Measurements from ENCODE around the gene MECR. TPM values are rescaled to one million over a fixed set of nuclear protein-coding genes. Genes with fewer than 3 reads are reported as not detected.

The MECR gene
- total RNA-seq, 1 donor from 2014 or later, result 15.2 TPM

- H3K27ac Mint-ChIP-seq (ENCODE audit: unreplicated experiment), result no peak overlapping the region
- H3K4me1 Mint-ChIP-seq (ENCODE audit: low read depth), result peaks cover 20% of the 10 kb centered on the region
- H3K27me3 Mint-ChIP-seq (ENCODE audit: low read depth), result peaks cover 5% of the 10 kb centered on the region
These were observed 27.6 kb upstream of the MECR start for GRCh38 chr1:29258189-29258975.

GRCh38 chr1:29256979-29257804, 26.5 kb upstream of the MECR start:
- H3K4me3 Mint-ChIP-seq (ENCODE audit: unreplicated experiment), result no peak overlapping the region
- TF ChIP-seq CTCF (IDR thresholded peaks at IDR 0.05), result peak; percentile 30
- peaks cover 20% of the 10 kb centered on the region for H3K4me1 Mint-ChIP-seq (ENCODE audit: low read depth)
- peaks cover 5% of the 10 kb centered on the region for H3K27me3 Mint-ChIP-seq (ENCODE audit: low read depth)
- peaks cover 3% of the 10 kb centered on the region for H3K36me3 Mint-ChIP-seq (ENCODE audit: low read depth)
- H3K27ac Mint-ChIP-seq (ENCODE audit: unreplicated experiment), result no peak overlapping the region
- peak; percentile 63 for DNase-seq (ENCODE audit: low spot score)
- H3K9me3 Mint-ChIP-seq (ENCODE audit: low read depth), result no peaks in the 10 kb centered on the region

More at GRCh38 chr1:29258189-29258975, 27.6 kb upstream of the MECR start:
- Mint-ChIP-seq H3K4me3 (ENCODE audit: unreplicated experiment) (no peak overlapping the region), H3K9me3 (ENCODE audit: low read depth) (no peaks in the 10 kb centered on the region), H3K36me3 (ENCODE audit: low read depth) (peaks cover 3% of the 10 kb centered on the region)
- no peak for TF ChIP-seq CTCF (IDR thresholded peaks at IDR 0.05)
- DNase-seq (ENCODE audit: low spot score), result peak; percentile 75

- Mint-ChIP-seq H3K36me3 (ENCODE audit: low read depth) (peaks cover 3% of the 10 kb centered on the region), H3K27ac (ENCODE audit: unreplicated experiment) (no peak overlapping the region), H3K4me1 (ENCODE audit: low read depth) (peaks cover 20% of the 10 kb centered on the region), H3K9me3 (ENCODE audit: low read depth) (no peaks in the 10 kb centered on the region), H3K27me3 (ENCODE audit: low read depth) (peaks cover 5% of the 10 kb centered on the region), H3K4me3 (ENCODE audit: unreplicated experiment) (no peak overlapping the region)
- no peak for DNase-seq (ENCODE audit: low spot score)
- TF ChIP-seq CTCF (IDR thresholded peaks at IDR 0.05), result no peak
These were observed 25.7 kb upstream of the MECR start for GRCh38 chr1:29256394-29256793.

GRCh38 chr1:29255134-29255666, 24.5 kb upstream of the MECR start:
- DNase-seq (ENCODE audit: low spot score), result peak; percentile 77
- H3K36me3 Mint-ChIP-seq (ENCODE audit: low read depth), result peaks cover 3% of the 10 kb centered on the region
- TF ChIP-seq CTCF (IDR thresholded peaks at IDR 0.05), result no peak
- H3K9me3 Mint-ChIP-seq (ENCODE audit: low read depth), result no peaks in the 10 kb centered on the region
- no peak overlapping the region for H3K4me3 Mint-ChIP-seq (ENCODE audit: unreplicated experiment)
- H3K27ac Mint-ChIP-seq (ENCODE audit: unreplicated experiment), result no peak overlapping the region
- H3K4me1 Mint-ChIP-seq (ENCODE audit: low read depth), result peaks cover 20% of the 10 kb centered on the region
- H3K27me3 Mint-ChIP-seq (ENCODE audit: low read depth), result peaks cover 5% of the 10 kb centered on the region

- no peak for DNase-seq (ENCODE audit: low spot score)
- Mint-ChIP-seq H3K27me3 (ENCODE audit: low read depth) (peaks cover 5% of the 10 kb centered on the region), H3K4me3 (ENCODE audit: unreplicated experiment) (no peak overlapping the region), H3K36me3 (ENCODE audit: low read depth) (peaks cover 3% of the 10 kb centered on the region), H3K27ac (ENCODE audit: unreplicated experiment) (no peak overlapping the region), H3K9me3 (ENCODE audit: low read depth) (no peaks in the 10 kb centered on the region), H3K4me1 (ENCODE audit: low read depth) (peaks cover 28% of the 10 kb centered on the region)
- no peak for TF ChIP-seq CTCF (IDR thresholded peaks at IDR 0.05)
These were observed 23.6 kb upstream of the MECR start for GRCh38 chr1:29254346-29254745.

Measured in chondrocyte (in vitro differentiated cells).